DND-41 (cell line): ENCODE data around the gene ERC1.

Experiments used
- ATAC-seq: fragments of 200-7000 bp; cut with Tn5 transposase; 3 replicates; pipeline ENCODE4 v1.9.1; 2021; ENCODE audit warnings: low read depth; ENCODE audit not compliant: insufficient read depth
- DNase-seq: peaks from one replicate; pipeline ENCODE4 v3.0.0-alpha.2; 2020
- H2AFZ ChIP-seq: 2 replicates; pipeline ENCODE4 v1.6.0; 2012; ENCODE audit warnings: low read depth, low read length
- H3K27ac ChIP-seq: 2 replicates; pipeline ENCODE4 v1.5.1; 2012; ENCODE audit warnings: low read length, inconsistent platforms
- H3K27me3 ChIP-seq: fragments of 200-600 bp; sonication (generic); 2 replicates; pipeline ENCODE4 v1.6.0; 2012; ENCODE audit warnings: low read length, mild to moderate bottlenecking, inconsistent platforms; ENCODE audit not compliant: insufficient read depth, poor library complexity
- H3K36me3 ChIP-seq: 2 replicates; pipeline ENCODE4 v1.5.1; 2012; ENCODE audit warnings: low read length, inconsistent platforms; ENCODE audit not compliant: insufficient read depth
- H3K4me1 ChIP-seq: 2 replicates; pipeline ENCODE4 v1.5.1; 2012; ENCODE audit warnings: mild to moderate bottlenecking, low read length; ENCODE audit not compliant: insufficient read depth
- H3K4me2 ChIP-seq: 2 replicates; pipeline ENCODE4 v1.6.0; 2012; ENCODE audit warnings: mild to moderate bottlenecking, moderate library complexity, low read length, inconsistent platforms; ENCODE audit not compliant: insufficient read depth
- H3K4me3 ChIP-seq, 2 experiments: fragments of 200-600 bp in 1 of 2; shearing (Covaris generic) in 1 of 2; 2 replicates each; pipeline ENCODE4 v1.5.1; 2012 to 2016; ENCODE audit warnings: inconsistent platforms in 2 of 2, low read length in 2 of 2, mild to moderate bottlenecking in 2 of 2, low read depth in 1 of 2, moderate library complexity in 1 of 2
- H3K79me2 ChIP-seq: 2 replicates; pipeline ENCODE4 v1.6.0; 2012; ENCODE audit warnings: low read length, inconsistent platforms; ENCODE audit not compliant: insufficient read depth
- H3K9ac ChIP-seq: 2 replicates; pipeline ENCODE4 v1.6.0; 2012; ENCODE audit warnings: low read depth, mild to moderate bottlenecking, inconsistent platforms, low read length, moderate library complexity
- H3K9me3 ChIP-seq: 2 replicates; pipeline ENCODE4 v1.5.1; 2012; ENCODE audit warnings: low read length, moderate library complexity, mild to moderate bottlenecking, inconsistent platforms; ENCODE audit not compliant: insufficient read depth, severe bottlenecking
- H4K20me1 ChIP-seq: 2 replicates; pipeline ENCODE4 v1.6.0; 2012; ENCODE audit warnings: low read length; ENCODE audit not compliant: insufficient read depth
- EZH2 ChIP-seq: IDR thresholded peaks from 3 replicates; pipeline ENCODE4 v1.6.1; 2012; ENCODE audit warnings: borderline replicate concordance, low read depth, mild to moderate bottlenecking, moderate library complexity, low read length, inconsistent platforms; ENCODE audit not compliant: severe bottlenecking
- TF ChIP-seq, protein P1 (sequence below): IDR thresholded peaks from 2 replicates; pipeline ENCODE4 v1.5.1; 2012; ENCODE audit warnings: borderline replicate concordance, low read length, moderate library complexity, mild to moderate bottlenecking; ENCODE audit not compliant: poor library complexity, severe bottlenecking; ENCODE audit errors: extremely low read depth

The ERC1 gene

DNA sequence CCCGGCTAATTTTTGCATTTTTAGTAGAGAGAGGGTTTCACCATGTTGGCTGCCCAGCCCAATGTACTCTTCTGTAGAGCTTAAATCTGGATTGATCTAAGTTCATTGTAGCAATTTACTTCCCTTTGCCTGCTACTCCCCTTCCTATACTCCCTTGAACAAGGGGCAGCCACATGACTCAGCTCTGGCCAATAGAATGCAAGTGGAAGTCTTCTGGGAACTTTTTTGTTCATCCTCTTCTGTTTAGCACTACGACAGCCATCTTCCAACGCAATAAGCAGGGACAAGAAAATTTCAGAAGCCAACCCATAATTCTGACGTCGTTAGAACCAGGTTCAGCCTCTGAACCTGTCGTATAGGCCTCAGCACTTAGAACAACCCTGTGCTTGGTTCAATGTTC lies 35.1 kb upstream of the ERC1 start:
- Histone ChIP-seq H3K27ac (no peak overlapping the region), H3K36me3 (no peaks in the 10 kb centered on the region), H3K4me3 (no peak overlapping the region), H3K4me2 (no peak overlapping the region), H4K20me1 (no peaks in the 10 kb centered on the region), H3K79me2 (no peaks in the 10 kb centered on the region), H3K9ac (no peak overlapping the region), H2AFZ (no peak overlapping the region), H3K27me3 (no peaks in the 10 kb centered on the region), H3K4me1 (no peaks in the 10 kb centered on the region), H3K9me3 (no peaks in the 10 kb centered on the region)
- no peak for DNase-seq
- ATAC-seq, result no peak
- no peak for TF ChIP-seq EZH2
- TF ChIP-seq, protein P1, sequence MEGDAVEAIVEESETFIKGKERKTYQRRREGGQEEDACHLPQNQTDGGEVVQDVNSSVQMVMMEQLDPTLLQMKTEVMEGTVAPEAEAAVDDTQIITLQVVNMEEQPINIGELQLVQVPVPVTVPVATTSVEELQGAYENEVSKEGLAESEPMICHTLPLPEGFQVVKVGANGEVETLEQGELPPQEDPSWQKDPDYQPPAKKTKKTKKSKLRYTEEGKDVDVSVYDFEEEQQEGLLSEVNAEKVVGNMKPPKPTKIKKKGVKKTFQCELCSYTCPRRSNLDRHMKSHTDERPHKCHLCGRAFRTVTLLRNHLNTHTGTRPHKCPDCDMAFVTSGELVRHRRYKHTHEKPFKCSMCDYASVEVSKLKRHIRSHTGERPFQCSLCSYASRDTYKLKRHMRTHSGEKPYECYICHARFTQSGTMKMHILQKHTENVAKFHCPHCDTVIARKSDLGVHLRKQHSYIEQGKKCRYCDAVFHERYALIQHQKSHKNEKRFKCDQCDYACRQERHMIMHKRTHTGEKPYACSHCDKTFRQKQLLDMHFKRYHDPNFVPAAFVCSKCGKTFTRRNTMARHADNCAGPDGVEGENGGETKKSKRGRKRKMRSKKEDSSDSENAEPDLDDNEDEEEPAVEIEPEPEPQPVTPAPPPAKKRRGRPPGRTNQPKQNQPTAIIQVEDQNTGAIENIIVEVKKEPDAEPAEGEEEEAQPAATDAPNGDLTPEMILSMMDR, result no peak

GRCh38 chr12:958588-959123 lies 32.4 kb upstream of the ERC1 start:
- H3K36me3 ChIP-seq, result no peaks in the 10 kb centered on the region
- H3K4me2 ChIP-seq, result no peak overlapping the region
- ATAC-seq (no peak), DNase-seq (no peak)
- no peaks in the 10 kb centered on the region for H3K9me3 ChIP-seq
- H3K27ac ChIP-seq, result no peak overlapping the region
- no peak overlapping the region for H2AFZ ChIP-seq
- no peaks in the 10 kb centered on the region for H3K27me3 ChIP-seq
- no peaks in the 10 kb centered on the region for H4K20me1 ChIP-seq
- no peak for TF ChIP-seq EZH2
- TF ChIP-seq, protein P1, result no peak
- H3K4me3 ChIP-seq, result no peak overlapping the region
- H3K4me1 ChIP-seq, result no peaks in the 10 kb centered on the region
- no peak overlapping the region for H3K9ac ChIP-seq
- no peaks in the 10 kb centered on the region for H3K79me2 ChIP-seq

DNA sequence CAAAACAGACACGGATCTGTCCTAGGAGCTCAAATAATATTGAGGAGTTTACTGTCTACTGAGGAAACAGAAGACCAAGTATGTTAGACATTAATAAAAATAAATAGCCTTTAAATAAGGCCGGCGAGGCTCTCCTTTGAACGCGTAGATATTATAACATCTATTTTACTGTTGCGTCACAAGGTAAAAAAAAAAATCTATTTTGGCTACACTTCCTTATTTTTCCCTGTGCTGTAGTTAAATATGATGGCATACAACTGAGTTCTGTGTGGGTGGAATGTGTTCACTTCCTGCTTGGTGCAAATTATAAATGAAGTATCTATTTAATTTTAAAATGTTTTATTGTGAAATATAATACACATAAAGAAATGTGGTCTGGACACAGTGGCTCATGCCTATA lies 24.3 kb upstream of the ERC1 start:
- no peaks in the 10 kb centered on the region for H3K9me3 ChIP-seq
- H3K79me2 ChIP-seq, result no peaks in the 10 kb centered on the region
- H3K36me3 ChIP-seq, result no peaks in the 10 kb centered on the region
- ATAC-seq, result no peak
- H3K27me3 ChIP-seq, result no peaks in the 10 kb centered on the region
- no peak for TF ChIP-seq EZH2
- TF ChIP-seq, protein P1, result no peak
- H2AFZ ChIP-seq, result no peak overlapping the region
- no peaks in the 10 kb centered on the region for H4K20me1 ChIP-seq
- no peak overlapping the region for H3K9ac ChIP-seq
- H3K4me1 ChIP-seq, result no peaks in the 10 kb centered on the region
- H3K4me2 ChIP-seq, result no peak overlapping the region
- no peak overlapping the region for H3K27ac ChIP-seq
- H3K4me3 ChIP-seq, result no peak overlapping the region
- DNase-seq, result no peak

GRCh38 chr12:967641-968040 lies 23.4 kb upstream of the ERC1 start:
- Histone ChIP-seq H3K4me3 (no peak overlapping the region), H3K27me3 (no peaks in the 10 kb centered on the region), H3K4me1 (no peaks in the 10 kb centered on the region), H3K9me3 (no peaks in the 10 kb centered on the region), H3K79me2 (no peaks in the 10 kb centered on the region), H4K20me1 (no peaks in the 10 kb centered on the region), H3K9ac (no peak overlapping the region), H3K36me3 (no peaks in the 10 kb centered on the region), H3K27ac (no peak overlapping the region), H3K4me2 (no peak overlapping the region), H2AFZ (no peak overlapping the region)
- ATAC-seq (no peak), DNase-seq (no peak)
- TF ChIP-seq, protein P1, result no peak
- no peak for TF ChIP-seq EZH2
